IPS-NIHi11 (cell line): Measurements from ENCODE around the gene NEK5.

ENCODE experiments used
- DNase-seq: peaks from one replicate; pipeline ENCODE4 v3.0.0; 2012; ENCODE audit warnings: mixed read lengths, low spot score

NEK5 gene

GRCh38 chr13:52009946-52010345 lies 118.9 kb downstream of the NEK5 start:
- DNase-seq: no peak

GRCh38 chr13:52006523-52007245 lies 122.2 kb downstream of the NEK5 start:
- DNase-seq: no peak

GRCh38 chr13:52005841-52006522 lies 122.9 kb downstream of the NEK5 start:
- no peak for DNase-seq

- no peak for DNase-seq
Measured at GRCh38 chr13:52004511-52005170, 124.2 kb downstream of the NEK5 start.

- peak; percentile 33 for DNase-seq
Measured at GRCh38 chr13:52003541-52003940, 125.3 kb downstream of the NEK5 start.

DNA sequence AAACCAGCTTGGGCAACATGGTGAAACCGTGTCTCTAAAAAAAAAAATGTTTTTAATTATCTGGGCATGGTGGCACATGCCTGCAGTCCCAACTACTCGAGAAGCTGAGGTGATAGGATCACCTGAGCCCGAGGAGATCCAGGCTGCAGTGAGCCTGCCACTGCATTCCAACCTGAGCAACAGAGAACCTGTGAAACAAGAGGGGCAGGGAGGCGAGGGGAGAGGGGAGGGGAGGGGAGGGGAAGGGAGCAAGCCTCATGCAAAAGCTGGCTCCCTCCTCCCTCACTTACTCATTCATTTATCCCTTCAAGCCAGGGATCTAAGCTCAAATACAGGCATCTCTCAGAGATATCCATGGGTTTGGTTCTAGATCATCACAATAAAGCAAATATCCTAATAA lies 126.5 kb downstream of the NEK5 start:
- peak; percentile 66 for DNase-seq

- peak; percentile 56 for DNase-seq
Measured at GRCh38 chr13:52001120-52001731, 127.6 kb downstream of the NEK5 start.

DNA sequence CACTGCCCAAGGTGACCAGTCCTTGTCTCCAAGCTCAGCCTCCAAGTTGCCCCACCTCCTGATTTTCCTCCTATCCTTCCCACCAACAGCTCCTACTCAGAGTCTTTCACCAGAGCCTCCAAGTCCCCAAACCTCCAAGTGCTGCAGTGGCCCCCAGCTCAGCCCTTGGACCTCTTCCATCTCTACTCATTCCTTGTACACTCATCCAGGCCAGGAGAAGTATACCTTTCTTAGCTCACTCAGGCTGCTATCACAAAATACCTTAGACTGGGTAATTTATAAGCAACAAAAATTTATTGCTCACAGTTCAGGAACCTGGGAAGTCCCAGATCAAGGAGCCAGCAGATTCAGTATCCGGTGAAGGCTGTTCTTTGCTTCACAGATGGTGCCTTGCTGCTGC lies 129.0 kb downstream of the NEK5 start:
- no peak for DNase-seq

DNA sequence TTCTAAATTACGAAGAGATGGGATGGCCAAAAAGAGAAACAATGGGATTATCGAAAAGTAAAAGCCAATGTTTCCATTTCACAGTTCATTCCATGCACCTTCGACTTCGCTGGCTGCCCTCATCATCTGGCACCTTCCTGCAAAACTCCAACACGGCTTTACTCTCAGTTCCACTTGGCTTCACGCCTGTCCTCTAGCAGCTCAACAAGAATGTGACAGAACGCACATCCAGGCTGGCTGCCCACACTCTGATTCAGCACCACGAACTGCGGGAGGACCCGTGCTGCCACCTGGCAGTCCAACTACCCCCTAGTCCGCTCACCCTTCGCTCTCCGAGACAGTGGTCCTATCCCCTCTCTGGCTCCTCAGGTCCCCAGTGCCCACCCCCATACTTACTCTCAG lies 129.4 kb downstream of the NEK5 start:
- DNase-seq: no peak

DNA sequence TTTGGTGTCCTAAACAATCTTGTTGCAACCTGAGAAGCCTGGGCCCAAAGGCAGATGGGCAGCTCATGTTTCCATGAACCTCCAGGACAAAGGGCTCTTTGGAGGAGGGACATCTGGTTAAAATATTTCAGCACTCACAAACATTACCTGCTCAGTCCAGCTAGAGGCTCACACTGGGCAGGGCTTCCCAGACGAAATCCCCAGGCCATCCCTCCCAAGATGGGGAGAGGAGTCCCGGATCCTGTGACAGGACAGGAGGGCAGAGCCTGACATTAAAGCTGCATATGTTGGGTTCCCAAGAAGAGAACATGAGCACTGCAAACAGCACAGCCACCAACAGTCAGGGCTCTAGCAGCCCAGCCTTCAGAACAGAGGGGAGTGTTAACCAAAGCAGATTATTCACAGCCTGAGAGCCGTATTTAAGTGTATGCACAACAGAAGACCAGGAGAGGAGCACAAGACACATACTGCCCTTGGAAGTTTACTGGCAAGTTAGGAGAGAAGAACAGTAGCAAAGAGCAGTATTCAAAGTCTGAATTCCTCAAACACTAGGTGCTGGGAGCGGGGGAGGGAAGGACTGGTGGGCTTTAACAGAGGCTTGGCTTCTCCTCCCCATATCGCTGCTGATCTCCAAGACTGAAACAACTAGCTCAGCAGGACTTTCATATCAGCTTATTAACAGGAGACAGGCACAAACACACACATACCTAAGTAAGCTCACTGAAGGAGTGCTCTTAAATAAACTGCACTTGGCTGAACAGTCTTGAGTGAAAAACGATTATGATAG lies 130.0 kb downstream of the NEK5 start:
- no peak for DNase-seq

GRCh38 chr13:51997641-51998330 lies 131.1 kb downstream of the NEK5 start:
- no peak for DNase-seq

- DNase-seq: no peak
Measured at GRCh38 chr13:51997186-51997585, 131.7 kb downstream of the NEK5 start.

DNA sequence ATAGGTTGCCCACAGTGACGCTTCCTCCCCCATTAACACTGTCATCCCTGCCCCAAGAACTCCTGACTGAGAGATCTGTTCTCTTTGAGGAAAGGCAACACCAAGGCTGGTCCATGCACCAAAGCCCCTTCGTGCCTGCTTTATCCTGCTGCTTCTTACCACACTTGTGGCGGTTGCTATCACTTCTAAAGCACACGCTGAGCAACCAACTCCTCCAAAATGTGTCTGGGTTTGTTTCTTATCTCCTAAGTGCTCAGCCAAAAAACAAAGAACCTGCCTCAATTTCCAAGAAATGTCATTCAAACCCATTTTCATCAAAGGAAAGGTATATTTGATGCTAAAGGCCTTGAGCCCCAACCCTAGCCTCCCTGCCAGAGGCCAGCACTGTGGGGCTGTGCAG lies 132.2 kb downstream of the NEK5 start:
- no peak for DNase-seq

DNA sequence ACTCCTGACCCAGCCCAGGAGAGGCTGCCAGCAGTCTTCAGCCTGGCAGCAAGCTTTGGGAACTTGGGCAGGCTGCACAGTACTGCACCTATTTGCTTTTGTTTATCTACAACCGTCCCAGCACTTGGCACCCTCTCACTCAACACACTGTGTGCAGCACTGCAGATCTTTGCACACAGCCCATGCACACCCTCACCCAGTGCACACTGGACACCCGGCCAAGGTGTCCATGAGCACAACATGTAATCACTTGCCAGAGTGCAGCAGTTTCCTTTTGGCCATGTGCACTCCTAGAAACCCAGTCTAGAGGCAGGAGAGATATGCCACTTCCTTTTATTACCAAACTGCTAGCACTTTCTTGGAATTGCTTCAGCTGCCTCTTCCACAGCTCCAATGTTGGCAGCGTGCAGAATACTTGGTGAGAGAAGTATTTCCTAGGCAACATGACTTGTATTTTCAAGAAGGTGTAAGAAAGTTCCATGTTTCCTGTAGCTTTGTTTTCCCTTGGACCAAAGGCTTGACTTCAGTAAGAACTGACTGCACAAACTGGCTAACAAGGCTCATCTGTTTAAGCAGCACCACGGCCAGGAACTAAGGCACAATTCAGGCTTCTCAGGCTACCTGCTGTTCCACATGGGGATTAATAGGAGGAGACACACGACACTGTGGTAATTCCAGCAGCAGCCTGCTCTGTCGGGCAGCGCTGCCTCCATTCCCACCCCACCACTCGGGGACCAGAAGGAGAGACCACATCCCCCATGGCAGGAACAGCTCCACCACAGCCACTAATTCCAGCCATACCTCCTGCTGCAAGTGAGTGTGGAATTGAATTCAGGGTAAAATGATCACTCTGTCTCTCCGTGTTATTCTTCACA lies 133.0 kb downstream of the NEK5 start:
- no peak for DNase-seq

DNA sequence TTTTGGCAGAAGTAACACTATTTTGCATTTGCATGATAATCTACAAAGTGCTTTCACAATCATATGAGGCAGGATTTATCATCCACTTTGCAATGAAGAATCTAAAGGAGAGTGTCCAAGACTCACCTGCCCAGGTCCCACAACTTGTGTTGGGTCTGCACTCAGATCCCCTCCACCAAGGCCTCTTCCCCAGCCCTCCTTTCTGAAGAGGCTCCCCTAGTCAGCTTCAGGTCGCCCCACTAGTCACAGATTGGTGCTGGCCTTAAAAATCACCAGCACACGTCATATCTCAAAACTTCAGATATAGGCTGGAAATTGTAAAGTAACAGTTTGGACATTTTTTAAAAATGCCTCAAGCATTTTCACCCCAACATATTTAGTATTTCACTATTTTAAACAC lies 135.2 kb downstream of the NEK5 start:
- DNase-seq: no peak

DNA sequence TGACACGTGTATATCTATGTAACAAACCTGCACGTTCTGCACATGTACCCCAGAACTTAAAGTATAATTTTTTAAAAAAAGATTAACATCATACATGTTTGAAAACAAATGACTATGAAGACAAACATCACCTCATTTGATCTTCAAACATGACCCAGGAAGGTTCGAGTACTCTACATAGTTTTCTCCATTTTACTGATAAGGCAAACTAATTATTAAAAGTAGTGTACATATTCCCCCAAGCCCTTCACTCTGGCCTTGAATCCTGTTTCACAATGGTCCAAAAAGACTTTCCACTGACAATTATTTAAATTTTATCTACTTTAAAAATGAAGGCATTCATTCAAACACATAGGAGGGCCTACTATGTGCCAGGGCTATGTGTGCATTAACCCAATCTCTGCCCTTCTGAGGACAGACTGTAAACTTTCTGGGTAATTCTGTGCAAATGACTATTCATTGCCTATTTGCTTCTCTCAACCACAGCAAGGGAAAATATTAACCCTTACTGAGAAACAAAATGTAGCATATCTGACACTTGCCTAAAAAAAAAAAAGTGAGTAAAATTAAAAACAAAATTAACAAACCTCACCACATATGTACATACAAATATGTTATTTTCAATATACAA lies 139.8 kb downstream of the NEK5 start:
- DNase-seq: no peak
